Measurements from ENCODE around the gene OR4B1. TPM values are rescaled to one million over a fixed set of nuclear protein-coding genes. Genes with fewer than 3 reads are reported as not detected.
"Not testable (repeated sequence)": the region's sequence is repeated elsewhere in the genome, so short reads cannot be mapped to it uniquely, and the experiment has no call there.

The OR4B1 gene
- total RNA-seq, 1 experiment from 2014 or later = not detected

DNA sequence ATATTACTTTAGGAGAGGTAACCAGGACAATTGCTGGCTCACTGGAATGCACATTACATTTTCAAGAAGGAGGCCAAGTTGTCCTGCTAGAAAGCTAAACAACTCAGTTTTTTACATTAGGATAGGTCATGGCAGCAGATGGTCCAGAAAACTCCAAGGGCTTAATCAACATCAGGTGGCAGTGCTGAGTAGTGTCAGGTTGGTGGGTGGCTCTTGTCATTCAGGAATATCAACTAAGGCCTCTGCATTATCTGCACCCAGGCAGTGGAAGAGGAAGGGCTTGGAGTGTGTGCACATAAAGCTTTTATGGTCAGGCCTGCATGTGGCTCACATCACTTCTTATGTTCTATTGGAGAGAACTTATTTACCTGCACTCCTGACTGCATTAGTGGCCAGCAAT lies 32.2 kb upstream of the OR4B1 start:
- CTCF ChIA-PET = no interaction called here
- H2AFZ ChIP-seq (ENCODE audit: low read length) = no peak overlapping the region
- ATAC-seq = no peak

GRCh38 chr11:48190906-48191654 lies 25.5 kb upstream of the OR4B1 start:
- H3K27ac ChIP-seq (ENCODE audit: low read length); H3K9me3 ChIP-seq (ENCODE audit: low read length); H3K4me2 ChIP-seq (ENCODE audit: low read length); H3K9me2 ChIP-seq (replicated peaks; ENCODE audit: low read length); intact Hi-C loops (cut with micrococcal nuclease); H3K9ac ChIP-seq (ENCODE audit: low read length); H3K79me2 ChIP-seq (ENCODE audit: low read length); H3K27me3 ChIP-seq (ENCODE audit: low read length); H4K20me1 ChIP-seq (ENCODE audit: low read length); DNase-seq; ATAC-seq; POLR2A ChIA-PET (ENCODE audit: unreplicated experiment); H3K36me3 ChIP-seq (ENCODE audit: low read depth, low read length); H3F3A ChIP-seq (ENCODE audit: low read length, unreplicated experiment); BruUV-seq (replicated peaks); H3K4me3 ChIP-seq (ENCODE audit: low read length); H2AFZ ChIP-seq (ENCODE audit: low read length); CTCF ChIA-PET; H3K4me1 ChIP-seq (ENCODE audit: insufficient read depth, low read length): not testable (repeated sequence)

More for the DNA sequence above, 32.2 kb upstream of the OR4B1 start:
- H3K9ac ChIP-seq (ENCODE audit: low read length) = no peak overlapping the region
- no peaks in the 10 kb centered on the region for H3K9me3 ChIP-seq (ENCODE audit: low read length)
- POLR2A ChIA-PET (ENCODE audit: unreplicated experiment) = no interaction called here
- BruUV-seq (replicated peaks) = no TSS peak
- H3F3A ChIP-seq (ENCODE audit: low read length, unreplicated experiment) = no peaks in the 10 kb centered on the region
- no peaks in the 10 kb centered on the region for H3K9me2 ChIP-seq (replicated peaks; ENCODE audit: low read length)
- intact Hi-C loops (cut with micrococcal nuclease) = no loop called here
- H3K27me3 ChIP-seq (ENCODE audit: low read length) = no peaks in the 10 kb centered on the region
- H3K79me2 ChIP-seq (ENCODE audit: low read length) = no peaks in the 10 kb centered on the region
- no peak overlapping the region for H3K27ac ChIP-seq (ENCODE audit: low read length)
- no peak overlapping the region for H3K4me2 ChIP-seq (ENCODE audit: low read length)
- no peaks in the 10 kb centered on the region for H3K4me1 ChIP-seq (ENCODE audit: insufficient read depth, low read length)
- no peak overlapping the region for H3K4me3 ChIP-seq (ENCODE audit: low read length)
- no peak for DNase-seq
- TF ChIP-seq CTCF (conservative IDR thresholded peaks at IDR 0.05; ENCODE audit: low read depth, low read length) (0 out of 2 replicates have a peak, but pooled peaks have one; percentile 21), EZH2 (IDR thresholded peaks at IDR 0.05; ENCODE audit: low read length, unreplicated experiment) (no peak), EZH2phosphoT487 (IDR thresholded peaks at IDR 0.05; ENCODE audit: borderline replicate concordance, low read length) (no peak)
- no peaks in the 10 kb centered on the region for H3K36me3 ChIP-seq (ENCODE audit: low read depth, low read length)
- H4K20me1 ChIP-seq (ENCODE audit: low read length) = no peaks in the 10 kb centered on the region

- Histone ChIP-seq H3K27ac (ENCODE audit: low read length) (no peak overlapping the region), H4K20me1 (ENCODE audit: low read length) (no peaks in the 10 kb centered on the region), H3K9me3 (ENCODE audit: low read length) (no peaks in the 10 kb centered on the region), H3K9me2 (replicated peaks; ENCODE audit: low read length) (no peaks in the 10 kb centered on the region), H3K27me3 (ENCODE audit: low read length) (no peaks in the 10 kb centered on the region), H3K4me2 (ENCODE audit: low read length) (no peak overlapping the region), H3K9ac (ENCODE audit: low read length) (no peak overlapping the region), H3F3A (ENCODE audit: low read length, unreplicated experiment) (no peaks in the 10 kb centered on the region), H3K79me2 (ENCODE audit: low read length) (no peaks in the 10 kb centered on the region), H2AFZ (ENCODE audit: low read length) (no peak overlapping the region), H3K4me1 (ENCODE audit: insufficient read depth, low read length) (0 out of 2 replicates have a peak, but pooled peaks cover 4% of the 10 kb centered on the region), H3K4me3 (ENCODE audit: low read length) (no peak overlapping the region), H3K36me3 (ENCODE audit: low read depth, low read length) (no peaks in the 10 kb centered on the region)
- BruUV-seq (replicated peaks) = no TSS peak
- POLR2A ChIA-PET (ENCODE audit: unreplicated experiment) = no interaction called here
- peak; percentile 75 for ATAC-seq
- CTCF ChIA-PET = interaction anchor here (0.6 to 0.7 kb wide), 2 partner anchors 10 to 46 kb away, joined by 3 to 5 read pairs; no protein-coding TSS in a partner anchor
- peak; percentile 66 for DNase-seq
- TF ChIP-seq EZH2phosphoT487 (IDR thresholded peaks at IDR 0.05; ENCODE audit: borderline replicate concordance, low read length) (no peak), CTCF (conservative IDR thresholded peaks at IDR 0.05; ENCODE audit: low read depth, low read length) (no peak), EZH2 (IDR thresholded peaks at IDR 0.05; ENCODE audit: low read length, unreplicated experiment) (no peak)
- intact Hi-C loops (cut with micrococcal nuclease) = no loop called here
These were observed 22.7 kb upstream of the OR4B1 start for GRCh38 chr11:48193876-48194275.
